Measurements from ENCODE around the gene ARID4B. TPM values are rescaled to one million over a fixed set of nuclear protein-coding genes. Genes with fewer than 3 reads are reported as not detected.
"Not testable (repeated sequence)": the region's sequence is repeated elsewhere in the genome, so short reads cannot be mapped to it uniquely, and the experiment has no call there.

Gene ARID4B
- total RNA-seq, 2 experiments from 2014 or later = 41.3 to 44.8 TPM

DNA sequence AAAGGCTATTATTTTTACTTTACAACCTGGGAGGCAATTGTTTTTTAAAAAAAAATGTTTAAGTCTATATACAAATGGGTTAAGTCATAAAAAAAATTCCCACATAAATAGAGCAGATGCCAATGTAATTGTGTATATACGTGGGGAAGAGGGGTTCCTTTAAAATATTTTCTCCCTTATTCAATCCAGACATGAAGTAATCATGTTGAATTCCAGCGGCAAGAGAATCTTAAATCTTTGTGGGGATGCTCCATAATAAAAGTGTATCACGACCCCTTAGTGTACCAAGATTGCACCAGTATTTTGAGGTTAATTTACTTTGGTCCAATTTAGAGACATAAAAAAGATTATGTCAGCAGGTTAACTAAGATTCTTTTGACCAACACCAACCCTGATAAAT is 62.1 kb downstream of the ARID4B start:
- no peaks in the 10 kb centered on the region for H3K9me3 Mint-ChIP-seq

DNA sequence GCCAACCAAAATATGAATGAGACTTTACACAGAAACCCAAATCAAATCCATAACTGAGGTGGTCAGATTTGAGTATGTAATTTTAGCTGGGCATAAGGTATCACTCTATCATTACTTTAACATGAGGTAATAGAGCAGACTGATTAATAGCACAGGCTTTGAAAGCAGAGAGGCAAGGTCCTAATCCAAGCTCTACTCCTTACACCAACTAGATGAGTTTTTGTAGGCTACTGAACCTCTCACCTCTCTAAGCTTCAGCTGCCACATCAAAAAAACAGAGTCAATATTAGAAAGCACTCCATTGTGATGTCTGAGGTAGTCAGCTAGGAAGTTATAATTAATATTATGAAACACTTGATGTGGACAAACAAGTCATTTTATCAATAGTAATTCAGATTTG is 63.7 kb downstream of the ARID4B start:
- CTCF ChIA-PET = interaction anchor here (0.7 to 1.6 kb wide), 4 partner anchors 13 to 152 kb away, joined by 3 to 5 read pairs (median 3); no protein-coding TSS in a partner anchor
- H3K27ac Mint-ChIP-seq = no peak overlapping the region
- intact Hi-C loops (cut with micrococcal nuclease) = no loop called here
- no peak overlapping the region for H3K4me3 Mint-ChIP-seq
- no peak for DNase-seq
- H3K9me3 Mint-ChIP-seq = no peaks in the 10 kb centered on the region
- H3K27me3 Mint-ChIP-seq = no peaks in the 10 kb centered on the region
- H3K36me3 Mint-ChIP-seq = peaks cover 7% of the 10 kb centered on the region
- POLR2A ChIA-PET = no interaction called here
- peaks cover 61% of the 10 kb centered on the region for H3K4me1 Mint-ChIP-seq (ENCODE audit: low read depth)

More for the DNA sequence above, 62.1 kb downstream of the ARID4B start:
- POLR2A ChIA-PET = no interaction called here
- DNase-seq = no peak
- CTCF ChIA-PET = no interaction called here
- Mint-ChIP-seq H3K27ac (no peak overlapping the region), H3K4me3 (no peak overlapping the region), H3K36me3 (peaks cover 2% of the 10 kb centered on the region), H3K27me3 (no peaks in the 10 kb centered on the region), H3K4me1 (ENCODE audit: low read depth) (peaks cover 59% of the 10 kb centered on the region)
- intact Hi-C loops (cut with micrococcal nuclease) = no loop called here

DNA sequence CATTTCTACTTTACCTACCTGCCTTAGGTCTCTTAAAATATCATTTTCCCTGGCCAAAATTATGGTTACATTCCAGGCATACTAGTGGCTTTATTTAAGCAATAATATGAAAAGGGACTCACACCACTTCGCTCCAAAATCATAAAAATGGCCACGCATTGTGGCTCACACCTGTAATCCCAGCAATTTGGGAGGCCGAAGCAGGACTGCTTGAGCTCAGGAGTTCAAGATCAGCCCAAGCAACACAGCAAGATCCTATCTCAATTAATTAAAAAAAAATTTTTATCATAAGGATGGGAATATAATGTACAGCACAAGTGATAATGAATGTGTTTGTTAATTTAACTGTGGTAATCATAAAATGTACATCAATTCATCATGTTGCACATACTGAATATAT is 65.4 kb downstream of the ARID4B start:
- no peaks in the 10 kb centered on the region for H3K27me3 Mint-ChIP-seq
- no peaks in the 10 kb centered on the region for H3K9me3 Mint-ChIP-seq
- no peak overlapping the region for H3K4me3 Mint-ChIP-seq
- H3K4me1 Mint-ChIP-seq (ENCODE audit: low read depth) = peaks cover 66% of the 10 kb centered on the region
- ChIA-PET POLR2A (no interaction called here), CTCF (interaction anchor here (1.6 to 5.3 kb wide), 2 partner anchors 10 to 153 kb away, joined by 5 to 55 read pairs; no protein-coding TSS in a partner anchor)
- no peak overlapping the region for H3K27ac Mint-ChIP-seq
- H3K36me3 Mint-ChIP-seq = peaks cover 5% of the 10 kb centered on the region
- DNase-seq = no peak
- intact Hi-C loops (cut with micrococcal nuclease) = no loop called here

DNA sequence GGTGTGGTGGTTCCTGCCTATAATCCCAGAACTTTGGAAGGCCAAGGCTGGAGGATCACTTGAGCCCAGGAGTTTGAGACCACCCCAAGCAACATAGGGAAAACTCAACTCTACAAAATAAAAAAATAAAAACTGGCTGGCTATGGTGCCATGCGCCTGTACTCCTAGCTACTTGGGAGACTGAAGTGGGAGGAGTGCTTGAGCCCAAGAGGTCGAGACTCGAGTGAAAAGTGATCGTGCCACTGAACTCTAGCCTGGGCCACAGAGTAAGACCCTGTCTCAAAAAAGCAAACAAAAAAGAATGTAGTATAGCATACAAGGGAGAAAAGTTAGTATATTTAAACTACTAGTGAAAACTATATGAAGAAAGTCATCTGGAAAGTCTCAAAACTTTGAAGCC is 66.7 kb downstream of the ARID4B start:
- ChIA-PET POLR2A (no interaction called here), CTCF (interaction anchor here (0.6 to 5.3 kb wide), 5 partner anchors 8 to 254 kb away, joined by 3 to 55 read pairs (median 3); no protein-coding TSS in a partner anchor)
- intact Hi-C loops (cut with micrococcal nuclease) = no loop called here
- Mint-ChIP-seq H3K36me3 (peaks cover 5% of the 10 kb centered on the region), H3K27ac (no peak overlapping the region), H3K4me1 (ENCODE audit: low read depth) (peaks cover 58% of the 10 kb centered on the region), H3K27me3 (no peaks in the 10 kb centered on the region), H3K9me3 (no peaks in the 10 kb centered on the region), H3K4me3 (no peak overlapping the region)
- DNase-seq = no peak

DNA sequence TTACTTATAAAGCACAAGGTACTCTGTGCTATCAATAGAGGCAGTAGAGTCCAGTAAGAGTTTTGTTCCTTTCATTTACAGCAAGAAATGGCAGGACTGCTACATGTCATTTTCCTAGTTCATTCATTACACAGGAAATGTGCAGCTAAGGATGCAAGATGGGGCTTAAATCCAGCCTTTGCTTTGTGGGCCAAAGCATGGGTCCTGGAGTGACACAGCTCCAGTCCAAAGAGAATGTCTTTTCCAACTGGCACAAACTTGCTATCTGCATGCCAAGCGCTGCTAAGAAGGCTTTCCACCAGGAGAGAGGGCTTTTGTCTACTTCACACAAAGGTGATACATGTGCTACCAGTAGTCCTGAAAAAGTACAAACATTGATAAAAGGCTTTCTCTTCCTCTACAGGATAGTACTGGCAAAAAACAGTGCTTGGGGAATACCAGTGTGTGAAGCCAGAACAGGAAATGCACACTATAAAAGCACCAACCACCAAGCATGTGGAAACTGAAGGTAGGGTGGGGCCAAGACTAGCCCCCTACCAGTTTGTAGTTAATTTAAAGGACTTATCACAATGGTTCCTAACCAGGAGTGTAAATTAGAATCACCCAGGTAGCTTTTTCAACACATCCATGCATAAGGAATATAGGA is 68.7 kb downstream of the ARID4B start:
- H3K4me3 Mint-ChIP-seq = no peak overlapping the region
- peak overlapping the region; percentile 55 for H3K27ac Mint-ChIP-seq
- intact Hi-C loops (cut with micrococcal nuclease) = no loop called here
- ChIA-PET POLR2A (interaction anchor here (0.8 kb wide), 1 partner anchor 69 kb away, joined by 4 read pairs; the partner anchor contains the start of genes ARID4B and GGPS1), CTCF (interaction anchor here (0.7 to 5.3 kb wide), 7 partner anchors 11 to 164 kb away, joined by 3 to 55 read pairs (median 4); partner anchors contain the start of gene GGPS1)
- peaks cover 7% of the 10 kb centered on the region for H3K36me3 Mint-ChIP-seq
- H3K4me1 Mint-ChIP-seq (ENCODE audit: low read depth) = peaks cover 52% of the 10 kb centered on the region
- H3K27me3 Mint-ChIP-seq = no peaks in the 10 kb centered on the region
- no peaks in the 10 kb centered on the region for H3K9me3 Mint-ChIP-seq
- no peak for DNase-seq

DNA sequence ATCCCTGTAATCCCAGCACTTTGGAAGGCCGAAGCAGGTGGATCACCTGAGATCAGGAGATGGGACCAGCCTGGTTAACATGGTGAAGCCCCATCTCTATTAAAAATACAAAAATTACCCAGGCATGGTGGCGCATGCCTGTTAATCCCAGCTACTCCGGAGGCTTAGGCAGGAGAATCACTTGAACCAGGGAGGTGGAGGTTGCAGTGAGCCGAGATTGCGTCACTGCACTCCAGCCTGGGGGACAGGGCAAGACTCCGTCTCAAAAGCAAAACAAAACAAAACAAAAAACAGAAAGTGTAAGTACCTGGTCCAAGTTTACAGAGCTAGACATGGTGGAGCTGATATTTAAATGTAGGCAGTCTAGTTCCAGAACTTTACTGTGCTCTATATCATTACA is 69.9 kb downstream of the ARID4B start:
- POLR2A ChIA-PET; H3K9me3 Mint-ChIP-seq; H3K4me3 Mint-ChIP-seq; H3K27me3 Mint-ChIP-seq; DNase-seq; intact Hi-C loops (cut with micrococcal nuclease); H3K36me3 Mint-ChIP-seq: not testable (repeated sequence)
- peaks cover 52% of the 10 kb centered on the region for H3K4me1 Mint-ChIP-seq (ENCODE audit: low read depth)
- CTCF ChIA-PET = interaction anchor here (0.8 to 5.3 kb wide), 5 partner anchors 12 to 163 kb away, joined by 3 to 55 read pairs (median 7); partner anchors contain the start of genes GGPS1 and RBM34
- peak overlapping the region; percentile 28 for H3K27ac Mint-ChIP-seq

DNA sequence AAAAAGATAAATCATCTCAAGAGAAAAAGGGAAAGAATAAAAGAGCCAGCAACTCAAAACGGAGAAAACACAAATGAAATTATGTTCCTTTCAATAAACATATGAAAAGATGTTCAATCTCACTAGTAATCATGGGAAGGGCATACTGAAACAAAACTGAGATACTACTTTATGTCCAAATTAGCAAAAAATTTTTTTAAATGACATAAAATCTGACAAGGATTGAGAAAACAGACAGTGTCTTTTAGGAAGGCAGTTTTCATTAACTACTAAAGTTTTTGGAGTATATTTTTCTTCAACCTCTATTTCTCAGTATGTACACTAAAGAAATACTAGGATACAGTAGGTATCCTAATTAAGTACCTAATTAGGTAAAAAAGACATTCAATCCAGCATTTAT is 73.3 kb downstream of the ARID4B start:
- DNase-seq = no peak
- Mint-ChIP-seq H3K9me3 (no peaks in the 10 kb centered on the region), H3K4me1 (ENCODE audit: low read depth) (peaks cover 33% of the 10 kb centered on the region), H3K27me3 (no peaks in the 10 kb centered on the region), H3K4me3 (no peak overlapping the region), H3K36me3 (peaks cover 13% of the 10 kb centered on the region), H3K27ac (no peak overlapping the region)
- intact Hi-C loops (cut with micrococcal nuclease) = no loop called here
- CTCF ChIA-PET = no interaction called here
- POLR2A ChIA-PET = no interaction called here

DNA sequence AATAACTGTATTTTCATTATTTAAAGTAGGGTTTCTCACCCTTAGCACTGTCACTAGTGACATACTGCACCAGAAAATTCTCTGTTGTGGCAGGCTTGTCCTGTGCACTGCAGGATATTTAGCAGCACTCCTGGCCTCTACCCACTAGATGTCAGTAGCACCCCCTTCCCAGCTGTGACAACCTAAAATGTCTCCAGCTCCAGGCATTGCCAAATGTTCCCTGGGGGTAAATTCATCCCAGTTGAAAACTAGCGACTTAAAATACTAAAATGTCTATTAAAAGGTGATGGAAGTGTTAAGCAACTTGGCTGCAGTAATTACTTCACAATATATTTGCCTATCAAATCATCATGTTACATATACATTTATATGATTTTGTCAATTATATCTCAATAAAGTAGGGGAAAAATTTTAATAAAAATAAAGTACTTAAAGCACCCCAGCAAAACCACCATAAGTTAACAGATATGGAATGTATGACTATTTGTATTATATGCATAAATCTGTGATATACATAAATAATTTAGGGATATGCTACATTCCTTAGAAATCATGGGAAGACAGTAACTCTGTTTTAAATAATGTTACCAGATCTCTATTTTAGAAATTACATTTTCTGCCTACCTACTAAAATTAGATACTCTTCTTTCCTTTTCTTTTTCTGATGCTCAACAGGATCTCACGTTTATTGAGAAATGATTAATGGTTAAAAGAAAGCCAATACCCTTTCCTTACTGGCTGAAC is 74.6 kb downstream of the ARID4B start:
- intact Hi-C loops (cut with micrococcal nuclease) = loop anchor here (1.0 kb wide), 3 partner anchors 75 to 164 kb away; partner anchors contain the start of genes ARID4B, GGPS1 and TBCE
- DNase-seq = peak; percentile 75
- ChIA-PET POLR2A (no interaction called here), CTCF (interaction anchor here (0.6 to 3.4 kb wide), 18 partner anchors 9 to 171 kb away, joined by 3 to 56 read pairs (median 4); partner anchors contain the start of genes ARID4B and GGPS1)
- Mint-ChIP-seq H3K27ac (no peak overlapping the region), H3K36me3 (peaks cover 13% of the 10 kb centered on the region), H3K27me3 (no peaks in the 10 kb centered on the region), H3K4me1 (ENCODE audit: low read depth) (peaks cover 24% of the 10 kb centered on the region), H3K4me3 (no peak overlapping the region), H3K9me3 (no peaks in the 10 kb centered on the region)

DNA sequence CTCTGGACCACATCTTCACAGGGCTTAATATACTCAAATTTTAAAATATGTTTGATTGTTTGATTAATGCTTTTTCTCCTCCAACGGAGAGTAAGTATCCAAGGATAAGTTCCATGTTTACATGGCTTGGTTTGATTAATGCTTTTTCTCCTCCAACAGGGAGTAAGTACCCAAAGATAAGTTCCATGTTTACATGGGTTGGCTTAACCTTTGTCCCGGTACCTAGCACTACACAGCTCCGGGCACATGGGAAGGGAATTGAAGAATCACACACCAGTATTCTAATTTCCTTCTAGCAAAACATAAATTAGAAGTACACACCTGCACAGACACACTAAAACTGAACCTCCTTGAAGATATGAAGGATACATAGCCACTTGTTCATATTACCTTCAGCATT is 77.5 kb downstream of the ARID4B start:
- no peaks in the 10 kb centered on the region for H3K9me3 Mint-ChIP-seq
- ChIA-PET POLR2A (no interaction called here), CTCF (interaction anchor here (1.0 to 3.4 kb wide), 3 partner anchors 12 to 165 kb away, joined by 3 to 56 read pairs (median 10); partner anchors contain the start of genes ARID4B and GGPS1)
- H3K4me1 Mint-ChIP-seq (ENCODE audit: low read depth) = peaks cover 28% of the 10 kb centered on the region
- H3K36me3 Mint-ChIP-seq = peaks cover 19% of the 10 kb centered on the region
- no peak overlapping the region for H3K4me3 Mint-ChIP-seq
- H3K27ac Mint-ChIP-seq = no peak overlapping the region
- no peaks in the 10 kb centered on the region for H3K27me3 Mint-ChIP-seq
- no peak for DNase-seq
- intact Hi-C loops (cut with micrococcal nuclease) = no loop called here

DNA sequence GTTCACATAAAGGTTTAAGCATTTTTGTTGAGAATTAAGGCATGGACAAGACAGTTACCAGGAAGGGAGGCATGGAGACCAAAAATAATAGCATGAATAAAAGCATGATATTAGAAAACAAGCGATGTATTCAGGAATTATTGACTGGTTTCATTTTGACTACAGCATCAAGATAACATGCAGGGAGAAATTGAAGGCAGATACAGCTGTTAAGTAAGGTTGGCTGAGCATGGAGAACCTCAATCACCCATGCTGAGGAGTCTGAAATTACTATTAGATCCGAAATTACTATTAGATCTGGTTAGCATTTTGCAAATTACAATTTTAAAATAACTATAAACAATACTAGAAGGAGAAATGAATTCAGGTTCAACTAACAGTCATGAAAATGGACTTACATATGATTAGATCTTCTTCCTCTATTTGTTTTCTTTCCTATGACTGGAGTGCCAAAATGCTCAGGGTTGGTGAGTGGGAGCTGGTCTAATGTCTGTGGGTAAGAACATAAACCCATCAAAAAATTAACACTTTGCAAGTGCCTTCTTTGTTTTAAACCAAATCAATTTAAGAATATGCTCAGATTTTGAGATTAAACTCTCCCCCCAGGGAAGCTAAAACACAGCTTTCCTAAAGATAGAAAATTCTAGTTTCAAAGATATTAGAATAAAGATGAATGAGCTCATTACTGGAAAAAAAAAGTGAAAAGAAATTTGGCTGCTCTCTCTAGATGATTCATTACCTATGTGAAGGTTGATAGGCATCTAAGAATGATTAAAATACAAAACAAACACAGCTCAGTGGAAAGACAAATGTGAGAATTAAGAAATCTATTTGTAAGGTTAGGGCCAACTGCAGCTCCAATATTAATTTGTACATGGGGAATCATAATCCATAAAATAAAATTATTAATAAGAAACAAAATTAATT is 81.7 kb downstream of the ARID4B start:
- no peak overlapping the region for H3K4me3 Mint-ChIP-seq
- no peaks in the 10 kb centered on the region for H3K27me3 Mint-ChIP-seq
- H3K27ac Mint-ChIP-seq = no peak overlapping the region
- no peak for DNase-seq
- H3K9me3 Mint-ChIP-seq = no peaks in the 10 kb centered on the region
- POLR2A ChIA-PET = interaction anchor here (0.6 to 1.1 kb wide), 4 partner anchors 61 to 100 kb away, joined by 3 to 4 read pairs (median 3); no protein-coding TSS in a partner anchor
- peaks cover 21% of the 10 kb centered on the region for H3K36me3 Mint-ChIP-seq
- intact Hi-C loops (cut with micrococcal nuclease) = loop anchor here (10.0 kb wide), 1 partner anchor 61 kb away; no protein-coding TSS in a partner anchor
- CTCF ChIA-PET = interaction anchor here (0.5 to 1.6 kb wide), 7 partner anchors 10 to 171 kb away, joined by 3 to 9 read pairs (median 3); partner anchors contain the start of gene TBCE
- H3K4me1 Mint-ChIP-seq (ENCODE audit: low read depth) = peaks cover 36% of the 10 kb centered on the region

DNA sequence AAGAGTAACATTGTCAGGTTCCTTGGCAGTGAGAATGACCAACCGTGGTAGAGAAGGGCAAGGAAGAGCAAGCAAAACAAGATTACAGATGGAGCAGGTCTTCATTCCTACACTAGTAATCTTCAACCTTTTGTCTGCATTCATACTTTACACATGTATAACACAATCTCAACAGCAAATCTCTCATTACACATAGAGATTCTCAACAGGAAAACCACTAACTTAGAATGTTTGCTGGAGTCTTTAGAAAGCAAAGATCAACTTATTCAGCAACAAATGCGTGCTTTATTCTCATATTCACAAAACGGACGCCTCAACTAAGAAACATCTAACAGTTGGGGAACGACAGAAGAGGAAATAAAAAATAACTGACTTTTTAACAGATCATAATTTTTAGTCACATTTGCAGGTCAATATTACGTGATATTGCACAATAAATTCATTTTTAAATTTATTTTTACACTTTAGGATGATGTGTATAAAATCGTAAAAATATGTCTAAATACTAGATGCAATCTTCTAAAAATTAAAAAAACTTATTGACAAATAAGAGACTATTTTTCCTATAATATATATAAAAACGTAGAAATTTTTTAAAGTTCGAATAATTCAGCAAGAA is 82.9 kb downstream of the ARID4B start:
- DNase-seq = no peak
- H3K27ac Mint-ChIP-seq = no peak overlapping the region
- no peaks in the 10 kb centered on the region for H3K9me3 Mint-ChIP-seq
- H3K36me3 Mint-ChIP-seq = peaks cover 19% of the 10 kb centered on the region
- no peak overlapping the region for H3K4me3 Mint-ChIP-seq
- H3K27me3 Mint-ChIP-seq = no peaks in the 10 kb centered on the region
- POLR2A ChIA-PET = no interaction called here
- intact Hi-C loops (cut with micrococcal nuclease) = loop anchor here (10.0 kb wide), 1 partner anchor 60 kb away; no protein-coding TSS in a partner anchor
- CTCF ChIA-PET = interaction anchor here (0.7 kb wide), 1 partner anchor 8 kb away, joined by 4 read pairs; no protein-coding TSS in a partner anchor
- peaks cover 47% of the 10 kb centered on the region for H3K4me1 Mint-ChIP-seq (ENCODE audit: low read depth)

Data from activated CD4-positive, alpha-beta memory T cell treated with anti-CD3 and anti-CD28 coated beads for 36 hours (primary cell).